ENCODE measurements around the gene WASF2. TPM values are rescaled to one million over a fixed set of nuclear protein-coding genes. Genes with fewer than 3 reads are reported as not detected.

The WASF2 gene
- total RNA-seq, 3 donors from 2014 or later: 41.6 to 93.5 (median 43.2) TPM

- H3K27me3 ChIP-seq: no peaks in the 10 kb centered on the region
- no peak overlapping the region for H3K4me3 ChIP-seq
- intact Hi-C loops (cut with DNase I; ENCODE audit: low total_unique reads): no loop called here
- no peak overlapping the region for H3K27ac ChIP-seq
- no peaks in the 10 kb centered on the region for H3K9me3 ChIP-seq
- no peaks in the 10 kb centered on the region for H3K36me3 ChIP-seq
- H3K4me1 ChIP-seq: no peaks in the 10 kb centered on the region
- no peak for DNase-seq (ENCODE audit: low spot score in 2 of 2)
- TF ChIP-seq POLR2AphosphoS5 (IDR thresholded peaks at IDR 0.05) (no peak), POLR2A (IDR thresholded peaks at IDR 0.05) (no peak)
- TF ChIP-seq, protein P1, sequence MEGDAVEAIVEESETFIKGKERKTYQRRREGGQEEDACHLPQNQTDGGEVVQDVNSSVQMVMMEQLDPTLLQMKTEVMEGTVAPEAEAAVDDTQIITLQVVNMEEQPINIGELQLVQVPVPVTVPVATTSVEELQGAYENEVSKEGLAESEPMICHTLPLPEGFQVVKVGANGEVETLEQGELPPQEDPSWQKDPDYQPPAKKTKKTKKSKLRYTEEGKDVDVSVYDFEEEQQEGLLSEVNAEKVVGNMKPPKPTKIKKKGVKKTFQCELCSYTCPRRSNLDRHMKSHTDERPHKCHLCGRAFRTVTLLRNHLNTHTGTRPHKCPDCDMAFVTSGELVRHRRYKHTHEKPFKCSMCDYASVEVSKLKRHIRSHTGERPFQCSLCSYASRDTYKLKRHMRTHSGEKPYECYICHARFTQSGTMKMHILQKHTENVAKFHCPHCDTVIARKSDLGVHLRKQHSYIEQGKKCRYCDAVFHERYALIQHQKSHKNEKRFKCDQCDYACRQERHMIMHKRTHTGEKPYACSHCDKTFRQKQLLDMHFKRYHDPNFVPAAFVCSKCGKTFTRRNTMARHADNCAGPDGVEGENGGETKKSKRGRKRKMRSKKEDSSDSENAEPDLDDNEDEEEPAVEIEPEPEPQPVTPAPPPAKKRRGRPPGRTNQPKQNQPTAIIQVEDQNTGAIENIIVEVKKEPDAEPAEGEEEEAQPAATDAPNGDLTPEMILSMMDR (IDR thresholded peaks at IDR 0.05): no peak
These were observed 131.7 kb downstream of the WASF2 start for GRCh38 chr1:27358038-27358927.

DNA sequence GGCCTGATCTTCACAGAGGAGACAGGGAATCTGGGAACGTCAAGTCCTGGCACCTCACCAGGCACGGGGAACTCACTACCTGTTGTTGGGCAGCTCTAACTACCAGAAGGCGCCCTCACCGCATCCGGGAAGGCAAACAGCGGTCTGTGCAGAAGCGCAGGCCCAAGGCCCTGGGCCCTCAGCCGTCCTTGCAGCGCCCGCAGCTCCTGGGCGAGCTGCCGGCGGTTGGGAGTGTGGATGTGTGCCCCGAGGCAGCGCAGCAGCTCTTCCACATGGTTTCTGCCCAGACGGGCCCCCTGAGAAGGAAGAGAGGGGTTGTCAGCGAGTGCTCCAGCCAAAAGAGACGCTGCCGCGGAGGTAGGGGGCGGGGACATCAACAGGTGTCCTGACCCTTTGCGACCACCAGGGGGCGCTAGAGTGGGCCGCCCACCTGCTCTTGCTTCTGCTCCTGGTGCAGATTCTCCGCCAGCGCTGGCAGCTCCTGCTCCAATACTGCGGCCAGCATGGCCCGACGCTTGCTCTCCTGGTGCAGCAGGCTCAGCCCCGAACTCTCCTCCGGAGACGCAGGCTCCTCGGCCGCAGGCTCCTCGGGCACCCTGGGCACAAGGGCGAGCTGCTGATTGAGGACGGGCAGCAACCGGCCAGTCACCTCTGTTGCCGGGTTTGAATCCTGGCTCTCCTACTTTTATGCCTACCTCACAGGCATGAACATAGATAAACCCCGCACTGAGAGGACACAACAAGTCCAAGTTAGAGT, 132.5 kb downstream of the WASF2 start:
- Histone ChIP-seq H3K4me3 (peak overlapping the region in 2 of 3 donors; percentile 3 to 44), H3K4me1 (no peaks in the 10 kb centered on the region), H3K27me3 (no peaks in the 10 kb centered on the region), H3K36me3 (no peaks in the 10 kb centered on the region), H3K27ac (peak overlapping the region; percentile 10 to 52), H3K9me3 (no peaks in the 10 kb centered on the region)
- peak; percentile 65 to 83 for DNase-seq (ENCODE audit: low spot score in 2 of 2)
- peak in 1 of 3 donors; percentile 16 for TF ChIP-seq POLR2AphosphoS5 (IDR thresholded peaks at IDR 0.05)
- no peak for TF ChIP-seq POLR2A (IDR thresholded peaks at IDR 0.05)
- TF ChIP-seq, protein P1 (IDR thresholded peaks at IDR 0.05): peak; percentile 94 to 97 (median 96)
- intact Hi-C loops (cut with DNase I; ENCODE audit: low total_unique reads): no loop called here

DNA sequence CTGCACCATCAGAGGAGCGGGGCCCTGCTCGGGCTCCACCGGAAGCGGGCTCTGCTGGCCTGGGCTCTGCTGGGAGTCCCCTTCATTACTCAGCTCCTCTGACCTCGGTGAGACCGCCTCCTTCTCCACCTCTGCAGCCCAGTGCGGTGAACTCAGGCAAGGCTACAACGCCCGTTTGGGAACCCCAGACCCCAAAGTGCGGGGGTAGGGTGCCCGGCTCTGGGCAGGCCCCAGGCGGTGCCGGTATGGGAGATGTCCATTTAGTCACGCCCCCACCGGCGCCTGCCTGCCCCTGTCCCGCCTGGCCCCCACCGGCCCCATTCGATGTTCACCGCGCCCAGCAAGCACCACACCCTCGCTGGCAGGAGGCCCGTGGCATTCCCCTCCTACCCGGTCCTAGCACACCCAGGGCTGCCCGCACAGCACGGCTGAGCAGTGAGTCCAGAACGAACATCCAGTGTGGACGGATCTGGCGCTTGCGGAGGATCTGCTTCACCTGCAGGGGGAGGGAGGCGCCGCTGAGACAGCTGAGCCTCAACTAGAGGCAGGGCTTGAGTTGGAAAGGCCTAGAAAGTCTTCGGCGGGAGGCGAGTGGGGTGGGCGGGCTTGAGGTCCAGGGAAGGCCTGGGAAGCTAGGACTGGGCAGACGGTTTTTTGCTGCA, 133.2 kb downstream of the WASF2 start:
- no peak for DNase-seq (ENCODE audit: low spot score in 2 of 2)
- peak overlapping the region; percentile 10 to 52 for H3K27ac ChIP-seq
- H3K36me3 ChIP-seq: no peaks in the 10 kb centered on the region
- H3K4me3 ChIP-seq: peak overlapping the region in 1 of 3 donors; percentile 44
- H3K9me3 ChIP-seq: no peaks in the 10 kb centered on the region
- no peaks in the 10 kb centered on the region for H3K4me1 ChIP-seq
- H3K27me3 ChIP-seq: no peaks in the 10 kb centered on the region
- TF ChIP-seq, protein P1 (IDR thresholded peaks at IDR 0.05): no peak
- no peak for TF ChIP-seq POLR2AphosphoS5 (IDR thresholded peaks at IDR 0.05)
- intact Hi-C loops (cut with DNase I; ENCODE audit: low total_unique reads): no loop called here

DNA sequence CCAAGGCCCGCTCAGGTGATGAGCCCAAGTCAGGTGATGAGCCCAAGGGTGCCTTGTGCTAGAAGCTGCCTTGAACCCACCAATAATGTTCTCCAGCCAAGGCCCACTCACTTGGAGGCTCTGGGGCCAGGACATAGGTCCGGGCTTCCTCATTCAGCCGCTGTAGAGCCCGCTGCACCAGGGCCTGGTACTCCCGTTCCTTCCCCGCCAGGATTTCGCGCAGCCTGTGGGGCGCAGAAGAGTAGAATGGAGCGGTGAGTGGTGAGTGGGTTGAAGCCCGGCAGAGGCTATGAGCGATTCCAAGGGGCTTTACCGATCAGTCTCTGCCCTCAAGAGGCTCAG, 133.7 kb downstream of the WASF2 start:
- H3K27ac ChIP-seq: no peak overlapping the region
- intact Hi-C loops (cut with DNase I; ENCODE audit: low total_unique reads): no loop called here

More for the DNA sequence above, 133.7 kb downstream of the WASF2 start:
- H3K4me1 ChIP-seq: no peaks in the 10 kb centered on the region
- no peaks in the 10 kb centered on the region for H3K9me3 ChIP-seq
- H3K27me3 ChIP-seq: no peaks in the 10 kb centered on the region
- no peak overlapping the region for H3K4me3 ChIP-seq
- DNase-seq (ENCODE audit: low spot score in 2 of 2): no peak
- H3K36me3 ChIP-seq: no peaks in the 10 kb centered on the region
- TF ChIP-seq POLR2AphosphoS5 (IDR thresholded peaks at IDR 0.05) (no peak), POLR2A (IDR thresholded peaks at IDR 0.05) (no peak)
- TF ChIP-seq, protein P1 (IDR thresholded peaks at IDR 0.05): no peak

All from breast epithelium (tissue), 4 donors.